Bronchial epithelial cell (primary cell): ENCODE data around the gene CYP2W1. TPM values are rescaled to one million over a fixed set of nuclear protein-coding genes. Genes with fewer than 3 reads are reported as not detected.

Source experiments
- DNase-seq: peaks from one replicate; pipeline ENCODE4 v3.0.0-alpha.2; 2010; ENCODE audit warnings: low read depth
- FAIRE-seq: peaks from 2 replicates; lab custom pipeline; 2011; peaks lifted over from hg19 to GRCh38; lab: Jason Lieb, UNC
- H3K27me3 ChIP-seq: 2 replicates; pipeline ENCODE4 v1.5.1; 2011; ENCODE audit warnings: low read length; ENCODE audit not compliant: control insufficient read depth, insufficient read depth
- H3K36me3 ChIP-seq: 2 replicates; pipeline ENCODE4 v1.5.1; 2011; ENCODE audit warnings: low read length; ENCODE audit not compliant: control insufficient read depth, insufficient read depth
- H3K4me3 ChIP-seq: 2 replicates; pipeline ENCODE4 v1.5.1; 2011; ENCODE audit warnings: mild to moderate bottlenecking, low read depth, low read length, control low read depth
- total RNA-seq: library from RNA; depleted of rRNA; stranded (reverse); fragments of >200 nt; gene quantifications from 2 replicates; pipeline ENCODE4 v1.2.1, GENCODE V29; 2014
- TF ChIP-seq, protein P1 (sequence below): IDR thresholded peaks from 2 replicates; pipeline ENCODE4 v1.5.1; 2011; ENCODE audit warnings: mild to moderate bottlenecking, moderate library complexity, low read length, control low read depth, inconsistent platforms; ENCODE audit not compliant: insufficient read depth, severe bottlenecking

Gene CYP2W1
- total RNA-seq, 1 donor from 2014 or later, result not detected

DNA sequence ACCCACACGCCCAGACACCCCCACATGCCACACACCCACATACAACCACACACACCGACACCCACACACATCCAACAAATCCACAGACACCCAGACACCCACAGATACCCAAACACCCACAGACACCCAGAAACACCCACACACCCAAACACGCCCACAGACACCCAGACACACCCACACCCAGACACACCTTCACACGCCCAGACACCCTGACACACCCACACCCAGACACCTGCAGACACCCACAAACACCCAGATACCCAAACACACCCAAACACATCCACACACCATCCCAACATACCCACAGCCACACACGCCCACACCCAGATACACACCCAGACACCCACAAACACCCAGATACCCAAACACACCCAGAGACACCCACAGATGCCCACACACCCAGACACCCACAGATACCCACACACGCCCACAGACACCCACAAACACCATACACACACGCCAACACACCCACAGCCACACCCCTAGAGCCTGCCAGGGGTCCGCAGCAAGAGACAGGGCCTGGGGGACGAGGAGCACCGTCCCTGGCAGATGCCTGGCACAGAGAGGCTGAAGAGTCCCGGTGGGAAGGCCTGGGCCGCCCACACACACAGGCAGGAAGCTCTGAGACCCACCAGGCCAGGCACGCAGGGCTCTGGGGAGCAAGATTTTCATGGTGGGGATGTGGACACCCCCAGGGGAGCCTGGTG is 28.5 kb downstream of the CYP2W1 start:
- H3K36me3 ChIP-seq, result peaks cover 3% of the 10 kb centered on the region
- no peak for FAIRE-seq
- TF ChIP-seq, protein P1, sequence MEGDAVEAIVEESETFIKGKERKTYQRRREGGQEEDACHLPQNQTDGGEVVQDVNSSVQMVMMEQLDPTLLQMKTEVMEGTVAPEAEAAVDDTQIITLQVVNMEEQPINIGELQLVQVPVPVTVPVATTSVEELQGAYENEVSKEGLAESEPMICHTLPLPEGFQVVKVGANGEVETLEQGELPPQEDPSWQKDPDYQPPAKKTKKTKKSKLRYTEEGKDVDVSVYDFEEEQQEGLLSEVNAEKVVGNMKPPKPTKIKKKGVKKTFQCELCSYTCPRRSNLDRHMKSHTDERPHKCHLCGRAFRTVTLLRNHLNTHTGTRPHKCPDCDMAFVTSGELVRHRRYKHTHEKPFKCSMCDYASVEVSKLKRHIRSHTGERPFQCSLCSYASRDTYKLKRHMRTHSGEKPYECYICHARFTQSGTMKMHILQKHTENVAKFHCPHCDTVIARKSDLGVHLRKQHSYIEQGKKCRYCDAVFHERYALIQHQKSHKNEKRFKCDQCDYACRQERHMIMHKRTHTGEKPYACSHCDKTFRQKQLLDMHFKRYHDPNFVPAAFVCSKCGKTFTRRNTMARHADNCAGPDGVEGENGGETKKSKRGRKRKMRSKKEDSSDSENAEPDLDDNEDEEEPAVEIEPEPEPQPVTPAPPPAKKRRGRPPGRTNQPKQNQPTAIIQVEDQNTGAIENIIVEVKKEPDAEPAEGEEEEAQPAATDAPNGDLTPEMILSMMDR, result no peak
- H3K27me3 ChIP-seq, result no peaks in the 10 kb centered on the region
- H3K4me3 ChIP-seq, result no peak overlapping the region
- no peak for DNase-seq

DNA sequence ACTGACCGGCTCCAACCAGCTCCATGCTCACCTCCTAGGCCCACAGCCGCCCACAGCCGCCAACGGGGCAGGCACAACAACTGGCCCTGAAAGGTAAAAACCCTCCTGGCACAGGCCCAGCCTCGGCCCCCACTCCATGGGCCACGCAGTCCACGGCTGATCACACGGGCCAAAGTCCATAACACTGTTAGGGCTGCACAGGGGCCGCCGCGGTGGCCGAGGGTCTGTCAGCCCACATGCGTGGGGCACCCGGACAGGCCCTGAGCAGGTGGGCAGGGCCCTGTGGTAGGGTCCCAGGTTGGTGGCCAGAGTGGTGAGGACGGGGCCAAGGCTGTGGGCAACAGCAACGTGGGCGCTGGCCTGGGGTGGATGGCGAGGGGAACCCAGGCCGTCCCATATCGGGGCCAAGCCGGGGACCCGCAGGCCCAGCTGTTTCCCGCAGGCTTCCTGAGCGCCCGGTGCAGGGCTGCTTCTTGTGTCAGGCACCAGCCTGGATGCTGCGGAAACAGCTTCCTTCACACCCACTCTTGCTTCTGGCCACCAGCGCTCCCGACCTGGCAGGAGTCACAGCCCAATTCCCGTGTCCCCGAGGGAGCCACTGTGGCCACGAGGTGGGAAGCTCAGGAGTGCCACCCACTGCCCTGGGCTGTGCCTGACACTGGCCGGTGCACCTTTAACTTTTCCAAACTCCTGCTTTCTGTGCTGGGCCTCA is 29.2 kb downstream of the CYP2W1 start:
- Histone ChIP-seq H3K36me3 (peaks cover 3% of the 10 kb centered on the region), H3K4me3 (no peak overlapping the region), H3K27me3 (no peaks in the 10 kb centered on the region)
- TF ChIP-seq, protein P1, result no peak
- no peak for FAIRE-seq
- DNase-seq, result no peak

GRCh38 chr7:1012716-1013095 is 29.7 kb downstream of the CYP2W1 start:
- DNase-seq, result no peak
- FAIRE-seq, result no peak
- H3K27me3 ChIP-seq, result no peaks in the 10 kb centered on the region
- no peak overlapping the region for H3K4me3 ChIP-seq
- H3K36me3 ChIP-seq, result peaks cover 3% of the 10 kb centered on the region
- TF ChIP-seq, protein P1, result no peak

GRCh38 chr7:1013581-1013980 is 30.6 kb downstream of the CYP2W1 start:
- DNase-seq (no peak), FAIRE-seq (no peak)

GRCh38 chr7:1014681-1015080 is 31.7 kb downstream of the CYP2W1 start:
- no peak for DNase-seq
- Histone ChIP-seq H3K27me3 (no peaks in the 10 kb centered on the region), H3K36me3 (peaks cover 8% of the 10 kb centered on the region), H3K4me3 (no peak overlapping the region)
- TF ChIP-seq, protein P1, result no peak
- no peak for FAIRE-seq

More at GRCh38 chr7:1013581-1013980, 30.6 kb downstream of the CYP2W1 start:
- TF ChIP-seq, protein P1, result no peak
- H3K27me3 ChIP-seq, result no peaks in the 10 kb centered on the region
- no peak overlapping the region for H3K4me3 ChIP-seq
- H3K36me3 ChIP-seq, result peaks cover 7% of the 10 kb centered on the region
